ENCODE data around the gene CLIC5. TPM values are rescaled to one million over a fixed set of nuclear protein-coding genes. Genes with fewer than 3 reads are reported as not detected.

The CLIC5 gene
- total and polyA plus RNA-seq, 2 of the 8 experiments (the other 6 are each of a cell fraction or from before 2014, with no cell fraction given), result 0.12 to 0.15 TPM

GRCh38 chr6:45920819-45921511 is 94.7 kb downstream of the CLIC5 start:
- Histone ChIP-seq H3K27ac (ENCODE audit: low read depth, low read length) (no peak overlapping the region), H2BK12ac (ENCODE audit: low read depth, low read length) (no peak overlapping the region), H3K23ac (ENCODE audit: insufficient read length) (no peak overlapping the region), H3K79me2 (ENCODE audit: control insufficient read depth in 1 of 2, insufficient read depth in 2 of 2, low read length in 2 of 2) (no peaks in the 10 kb centered on the region), H3K4ac (replicated peaks; ENCODE audit: insufficient read length, low read depth, low read length) (no peak overlapping the region), H4K20me1 (replicated peaks in 1 of 2; ENCODE audit: control insufficient read depth in 1 of 2, insufficient read depth in 2 of 2, low read length in 2 of 2) (no peaks in the 10 kb centered on the region), H2BK120ac (replicated peaks; ENCODE audit: low read depth, low read length) (no peak overlapping the region), H2AFZ (ENCODE audit: low read length) (no peak overlapping the region), H4K5ac (ENCODE audit: insufficient read length, low read depth, low read length) (no peak overlapping the region), H2BK15ac (ENCODE audit: low read length) (no peak overlapping the region), H4K91ac (replicated peaks; ENCODE audit: insufficient read length, low read length) (no peak overlapping the region), H3K9ac (replicated peaks in 1 of 4; ENCODE audit: extremely low read depth in 1 of 4, low read depth in 3 of 4, low read length in 3 of 4) (no peak overlapping the region), H3K79me1 (ENCODE audit: low read depth, low read length) (no peaks in the 10 kb centered on the region), H3K23me2 (ENCODE audit: low read depth, low read length) (no peaks in the 10 kb centered on the region), H2BK5ac (ENCODE audit: low read depth, low read length) (no peak overlapping the region), H2AK5ac (ENCODE audit: low read depth, low read length) (no peak overlapping the region), H3K56ac (replicated peaks; ENCODE audit: insufficient read length, low read depth, low read length) (no peak overlapping the region), H3K27me3 (replicated peaks in 1 of 4; ENCODE audit: control insufficient read depth in 3 of 4, extremely low read depth in 1 of 4, insufficient read depth in 3 of 4, low read length in 3 of 4) (no peaks in the 10 kb centered on the region; a peak in 3 of 7 replicates), H3K18ac (ENCODE audit: extremely low read depth, low read length) (no peak overlapping the region), H3K14ac (ENCODE audit: insufficient read length) (no peak overlapping the region), H3K4me3 (ENCODE audit: extremely low read depth in 1 of 4, insufficient read depth in 2 of 4, low read depth in 3 of 4, low read length in 4 of 4) (no peak overlapping the region), H3K9me3 (ENCODE audit: insufficient read depth in 2 of 2, low read depth in 1 of 2, low read length in 1 of 2) (no peaks in the 10 kb centered on the region), H3K4me1 (replicated peaks in 1 of 4; ENCODE audit: control insufficient read depth in 3 of 4, insufficient read depth in 4 of 4, low read length in 3 of 4) (peaks cover 0 to 7% (median 0%) of the 10 kb centered on the region in 4 experiments; a peak in 1 of 7 replicates), H3K36me3 (ENCODE audit: control insufficient read depth in 2 of 4, insufficient read depth in 4 of 4, low read length in 3 of 4) (no peaks in the 10 kb centered on the region), H4K8ac (ENCODE audit: extremely low read depth, insufficient read depth, low read length) (no peak overlapping the region), H3K4me2 (ENCODE audit: insufficient read depth in 1 of 2, low read depth in 2 of 2, low read length in 2 of 2) (no peak overlapping the region), H2BK20ac (ENCODE audit: low read length) (no peak overlapping the region)
- ChIA-PET POLR2A (ENCODE audit: partially characterized antibody) (no interaction called here), CTCF (ENCODE audit: partially characterized antibody) (interaction anchor here (1.3 to 3.2 kb wide), 7 partner anchors 8 to 206 kb away, joined by 3 to 21 read pairs (median 8); no protein-coding TSS in a partner anchor)
- TF ChIP-seq CTCF (IDR thresholded peaks at IDR 0.05; ENCODE audit: control extremely low read depth in 1 of 3, insufficient read depth in 1 of 3, low read depth in 1 of 3, low read length in 3 of 3), result no peak
- TF ChIP-seq, protein P1, sequence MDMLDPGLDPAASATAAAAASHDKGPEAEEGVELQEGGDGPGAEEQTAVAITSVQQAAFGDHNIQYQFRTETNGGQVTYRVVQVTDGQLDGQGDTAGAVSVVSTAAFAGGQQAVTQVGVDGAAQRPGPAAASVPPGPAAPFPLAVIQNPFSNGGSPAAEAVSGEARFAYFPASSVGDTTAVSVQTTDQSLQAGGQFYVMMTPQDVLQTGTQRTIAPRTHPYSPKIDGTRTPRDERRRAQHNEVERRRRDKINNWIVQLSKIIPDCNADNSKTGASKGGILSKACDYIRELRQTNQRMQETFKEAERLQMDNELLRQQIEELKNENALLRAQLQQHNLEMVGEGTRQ (IDR thresholded peaks at IDR 0.05; ENCODE audit: low read length), result no peak
- TF ChIP-seq SP1 (IDR thresholded peaks at IDR 0.05; ENCODE audit: low read depth, low read length), result no peak
- no peak for TF ChIP-seq BACH1 (IDR thresholded peaks at IDR 0.05; ENCODE audit: low read length)
- no peak for TF ChIP-seq NRF1 (IDR thresholded peaks at IDR 0.05; ENCODE audit: low read depth, low read length)
- no peak for TF ChIP-seq RNF2 (IDR thresholded peaks at IDR 0.05; ENCODE audit: borderline replicate concordance, low read depth, low read length, missing control alignments, poor library complexity, severe bottlenecking)
- no peak for TF ChIP-seq JUN (IDR thresholded peaks at IDR 0.05; ENCODE audit: low read depth, low read length)
- TF ChIP-seq KDM1A (IDR thresholded peaks at IDR 0.05; ENCODE audit: borderline replicate concordance, low read length), result no peak
- FAIRE-seq, result no peak
- no peak for DNase-seq (ENCODE audit: low read depth in 1 of 2, low spot score in 2 of 2)
- WGBS, 2 experiments (ENCODE audit: extremely low coverage in 1 of 2, insufficient coverage in 1 of 2, insufficient read length in 1 of 2, insufficient replicate concordance in 2 of 2, low coverage in 1 of 2, low lambda C conversion rate in 2 of 2, missing lambda C conversion rate in 1 of 2), result 86% methylated on average over 5 of the region's 5 CpGs; no CpG with 5 or more reads in 1 of the 2 experiments

Measured in H1 (cell line).